Ovary (tissue), 3 donors: ENCODE results near the gene OR2T5.
"Not testable (repeated sequence)": the region's sequence is repeated elsewhere in the genome, so short reads cannot be mapped to it uniquely, and the experiment has no call there.

ENCODE experiments used
- EP300 ChIP-seq: sonication (generic); formaldehyde crosslinking; IDR thresholded peaks from one replicate; pipeline ENCODE4 v1.6.1; 2017; ENCODE audit warnings: antibody characterized with exemption
- POLR2A ChIP-seq: fragments of 450-650 bp; IDR thresholded peaks from one replicate; pipeline ENCODE4 v1.6.1; 2017; ENCODE audit warnings: antibody characterized with exemption, mild to moderate bottlenecking, moderate library complexity
- TF ChIP-seq, protein P1 (sequence below), 3 donors: fragments of 450-650 bp in 2 of 3; fragments of 200-600 bp in 1 of 3; IDR thresholded peaks; one replicate each; pipeline versions ENCODE4 v1.5.1 to v1.8.0; 2016 to 2022; ENCODE audit warnings: antibody characterized with exemption in 3 of 3, mild to moderate bottlenecking in 1 of 3
- donor health status: DM: no; HTN: no; CAD: no.

DNA sequence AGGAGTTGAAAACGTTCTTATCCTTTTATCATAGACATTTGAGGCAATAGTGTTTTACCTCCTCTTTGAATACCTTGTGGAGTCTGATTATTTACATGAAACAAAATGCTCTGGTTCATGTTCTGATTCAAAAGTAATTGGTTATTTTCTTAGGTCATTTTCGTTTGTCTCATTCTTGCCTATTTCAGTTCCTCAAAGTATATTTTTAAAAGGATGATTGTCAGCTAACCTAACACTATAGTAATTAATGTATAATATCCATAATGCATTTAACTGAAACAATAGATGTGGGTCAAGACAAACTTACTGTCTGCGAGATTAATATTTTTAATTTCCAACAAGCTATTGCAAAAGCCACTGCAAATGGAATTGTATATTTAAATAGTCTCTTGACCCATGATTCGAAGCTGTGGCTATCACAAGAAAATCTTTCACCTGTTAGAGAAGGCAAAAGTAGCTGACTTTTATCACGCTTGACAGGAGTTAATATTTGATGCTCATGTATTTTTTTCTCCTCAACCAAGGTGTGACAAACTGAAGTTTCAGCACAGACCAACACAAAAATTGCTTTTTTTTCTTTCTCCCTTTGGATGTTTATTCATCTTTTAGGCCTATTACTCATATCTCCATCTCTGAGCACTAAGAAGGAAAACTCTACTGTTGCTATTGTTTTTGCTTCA lies 37.8 kb upstream of the OR2T5 start:
- not testable (repeated sequence) for TF ChIP-seq POLR2A, EP300
- TF ChIP-seq, protein P1, sequence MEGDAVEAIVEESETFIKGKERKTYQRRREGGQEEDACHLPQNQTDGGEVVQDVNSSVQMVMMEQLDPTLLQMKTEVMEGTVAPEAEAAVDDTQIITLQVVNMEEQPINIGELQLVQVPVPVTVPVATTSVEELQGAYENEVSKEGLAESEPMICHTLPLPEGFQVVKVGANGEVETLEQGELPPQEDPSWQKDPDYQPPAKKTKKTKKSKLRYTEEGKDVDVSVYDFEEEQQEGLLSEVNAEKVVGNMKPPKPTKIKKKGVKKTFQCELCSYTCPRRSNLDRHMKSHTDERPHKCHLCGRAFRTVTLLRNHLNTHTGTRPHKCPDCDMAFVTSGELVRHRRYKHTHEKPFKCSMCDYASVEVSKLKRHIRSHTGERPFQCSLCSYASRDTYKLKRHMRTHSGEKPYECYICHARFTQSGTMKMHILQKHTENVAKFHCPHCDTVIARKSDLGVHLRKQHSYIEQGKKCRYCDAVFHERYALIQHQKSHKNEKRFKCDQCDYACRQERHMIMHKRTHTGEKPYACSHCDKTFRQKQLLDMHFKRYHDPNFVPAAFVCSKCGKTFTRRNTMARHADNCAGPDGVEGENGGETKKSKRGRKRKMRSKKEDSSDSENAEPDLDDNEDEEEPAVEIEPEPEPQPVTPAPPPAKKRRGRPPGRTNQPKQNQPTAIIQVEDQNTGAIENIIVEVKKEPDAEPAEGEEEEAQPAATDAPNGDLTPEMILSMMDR (IDR thresholded peaks at IDR 0.05): not testable (repeated sequence)
